Measurements from ENCODE around the gene ICE2.

Gene ICE2

DNA sequence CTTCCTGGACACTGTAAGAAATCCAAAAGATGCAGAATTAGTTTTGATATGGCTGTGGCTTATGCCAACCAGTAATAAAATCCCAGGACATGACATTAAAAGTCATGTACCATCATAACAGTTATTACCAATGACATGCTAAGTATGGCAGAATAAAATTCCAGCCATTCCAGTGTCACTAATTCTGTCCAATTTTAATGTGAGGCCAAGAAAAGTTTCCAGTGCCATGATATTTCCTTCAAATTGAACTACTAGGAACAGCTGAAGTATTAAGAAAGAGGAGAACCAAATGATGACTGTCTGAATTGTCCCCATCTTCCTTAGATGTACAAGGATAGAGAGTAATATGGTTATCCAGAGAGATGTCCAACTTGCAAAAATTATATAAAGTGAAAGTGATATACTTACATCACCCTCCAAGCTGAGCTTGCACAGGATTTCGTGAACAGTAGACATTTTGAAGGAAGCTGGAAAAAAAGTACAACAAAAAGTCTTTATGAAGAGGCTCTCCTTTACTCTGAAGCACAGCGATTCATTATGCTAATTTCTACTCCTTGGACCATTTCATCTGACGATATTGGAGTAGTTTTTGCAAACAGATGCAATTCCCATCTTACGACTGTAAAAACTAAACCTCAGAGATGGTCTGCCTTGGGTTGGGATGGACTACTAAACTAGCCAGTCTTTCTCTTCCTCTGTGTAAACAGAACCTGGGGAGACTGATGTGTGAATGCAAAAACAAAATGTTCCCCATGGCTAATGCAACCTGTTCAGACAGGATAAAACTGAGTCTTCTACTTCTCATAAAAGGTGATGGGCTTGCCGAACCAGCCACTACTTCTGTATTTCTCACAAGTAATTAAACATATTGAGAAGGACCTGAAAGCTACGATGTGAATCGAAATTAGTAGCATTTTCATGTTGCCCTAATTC is 93.1 kb downstream of the ICE2 start:
- Histone ChIP-seq H3K4me1 (peaks cover 12% of the 10 kb centered on the region), H3K9ac (no peak overlapping the region), H3K36me3 (peaks cover 14% of the 10 kb centered on the region; the same call in 1 of the 2 replicates), H3K27ac (no peak overlapping the region), H3K9me3 (no peaks in the 10 kb centered on the region), H3K4me2 (no peak overlapping the region), H3K27me3 (no peaks in the 10 kb centered on the region), H3K4me3 (no peak overlapping the region), H4K20me1 (0 out of 2 replicates have a peak, but pooled peaks cover 8% of the 10 kb centered on the region)
- no peak for TF ChIP-seq Cebpa-rat (IDR thresholded peaks at IDR 0.05)

DNA sequence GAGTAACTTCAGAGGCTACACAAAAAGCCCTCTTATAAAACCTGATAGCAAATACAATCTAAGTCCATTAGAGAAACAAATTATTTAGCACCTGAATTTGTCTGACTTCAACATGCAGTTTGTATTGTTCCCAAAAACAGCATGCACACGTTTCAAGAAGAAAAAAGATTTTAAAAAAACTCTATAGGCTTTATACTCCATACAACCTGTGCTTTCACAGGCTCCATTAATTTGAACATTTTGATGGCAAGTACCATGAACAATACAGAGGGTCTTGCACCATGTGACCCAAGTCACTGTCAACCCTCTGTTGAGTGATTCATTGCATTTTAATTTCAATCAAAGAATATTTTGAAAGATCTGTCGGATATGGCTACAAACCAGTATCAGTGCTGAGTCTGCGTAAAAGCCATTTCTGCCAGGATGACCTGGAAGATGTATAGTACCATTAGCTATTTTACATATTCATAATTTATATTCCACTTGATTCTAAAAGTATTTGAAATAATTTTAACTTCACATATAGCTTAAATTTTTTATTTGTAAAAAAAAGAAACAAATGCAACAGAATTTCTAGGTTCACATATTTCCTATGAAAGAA is 94.3 kb downstream of the ICE2 start:
- Histone ChIP-seq H3K36me3 (peaks cover 21% of the 10 kb centered on the region), H3K9ac (no peak overlapping the region), H3K4me2 (no peak overlapping the region), H3K27me3 (no peaks in the 10 kb centered on the region), H3K27ac (no peak overlapping the region), H3K9me3 (no peaks in the 10 kb centered on the region), H3K4me3 (no peak overlapping the region), H3K4me1 (peaks cover 10% of the 10 kb centered on the region), H4K20me1 (0 out of 2 replicates have a peak, but pooled peaks cover 8% of the 10 kb centered on the region)
- TF ChIP-seq Cebpa-rat (IDR thresholded peaks at IDR 0.05) = no peak

DNA sequence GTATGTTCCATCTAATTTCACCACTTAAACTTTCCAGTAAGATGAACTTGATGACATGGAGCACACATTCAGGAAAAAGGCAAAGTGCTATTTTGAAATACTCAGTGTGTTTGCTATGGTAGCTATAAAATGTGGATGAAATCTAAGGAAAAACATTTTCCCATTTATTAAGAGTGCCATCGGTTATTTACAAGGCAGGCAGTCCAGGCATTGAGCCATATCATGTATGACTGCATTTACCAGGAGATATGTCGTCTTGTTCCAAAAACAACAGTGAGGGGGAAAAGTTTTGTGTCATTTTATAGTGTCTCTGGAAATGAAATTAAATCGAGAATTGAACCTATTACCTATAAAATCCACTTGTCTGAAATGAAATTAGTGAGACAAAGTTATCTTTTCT is 94.9 kb downstream of the ICE2 start:
- Histone ChIP-seq H3K36me3 (peaks cover 24% of the 10 kb centered on the region), H3K4me2 (no peak overlapping the region), H4K20me1 (0 out of 2 replicates have a peak, but pooled peaks cover 5% of the 10 kb centered on the region), H3K4me3 (no peak overlapping the region), H3K9ac (no peak overlapping the region), H3K9me3 (no peaks in the 10 kb centered on the region), H3K27me3 (no peaks in the 10 kb centered on the region), H3K4me1 (peaks cover 4% of the 10 kb centered on the region), H3K27ac (no peak overlapping the region)
- no peak for TF ChIP-seq Cebpa-rat (IDR thresholded peaks at IDR 0.05)

DNA sequence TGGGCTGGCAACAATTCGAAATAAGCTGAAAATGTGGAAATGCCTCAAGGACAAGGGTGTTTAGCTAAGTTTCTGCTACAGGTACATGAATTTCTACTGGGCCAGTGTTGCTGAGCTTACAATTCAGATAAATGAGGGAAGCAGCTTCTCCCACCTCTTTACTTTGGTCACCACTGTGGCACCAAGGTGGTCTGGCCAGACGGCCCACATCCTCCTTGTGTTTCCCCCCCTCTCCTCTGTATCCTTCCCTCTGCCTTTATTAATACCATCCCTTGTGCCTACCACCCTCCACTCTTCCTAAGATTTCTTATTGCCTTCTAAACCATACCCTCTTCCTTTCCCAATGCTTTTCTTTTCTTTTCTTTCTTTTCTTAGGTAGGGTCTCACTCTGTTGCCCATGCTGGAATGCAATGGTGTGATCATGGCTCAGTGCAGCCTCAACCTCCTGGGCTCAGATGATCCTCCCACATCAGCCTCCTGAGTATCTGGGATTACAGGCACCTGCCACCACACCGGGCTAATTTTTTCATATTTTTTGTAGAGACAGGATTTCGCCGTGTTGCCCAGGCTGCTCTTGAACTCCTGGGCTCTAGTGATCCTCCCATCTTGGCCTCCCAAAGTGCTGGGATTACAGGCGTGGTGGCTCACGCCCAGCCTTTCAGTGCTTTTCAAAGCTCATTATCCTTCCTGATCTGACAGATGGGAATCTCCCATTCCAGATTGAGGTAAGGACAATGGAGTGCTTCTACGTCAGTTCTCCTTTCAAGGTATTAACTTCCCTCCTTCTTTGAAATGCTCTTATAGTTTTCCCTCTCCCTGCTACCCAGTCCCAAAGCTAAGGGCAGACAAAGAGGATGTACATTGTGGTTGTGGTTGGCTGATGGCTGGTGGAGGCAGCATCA is 95.9 kb downstream of the ICE2 start:
- no peaks in the 10 kb centered on the region for H3K27me3 ChIP-seq
- H3K27ac ChIP-seq = no peak overlapping the region
- no peaks in the 10 kb centered on the region for H3K9me3 ChIP-seq
- H3K36me3 ChIP-seq = peaks cover 27% of the 10 kb centered on the region
- no peaks in the 10 kb centered on the region for H3K4me1 ChIP-seq
- H3K9ac ChIP-seq = no peak overlapping the region
- H3K4me3 ChIP-seq = no peak overlapping the region
- TF ChIP-seq Cebpa-rat (IDR thresholded peaks at IDR 0.05) = no peak
- no peaks in the 10 kb centered on the region for H4K20me1 ChIP-seq
- no peak overlapping the region for H3K4me2 ChIP-seq

DNA sequence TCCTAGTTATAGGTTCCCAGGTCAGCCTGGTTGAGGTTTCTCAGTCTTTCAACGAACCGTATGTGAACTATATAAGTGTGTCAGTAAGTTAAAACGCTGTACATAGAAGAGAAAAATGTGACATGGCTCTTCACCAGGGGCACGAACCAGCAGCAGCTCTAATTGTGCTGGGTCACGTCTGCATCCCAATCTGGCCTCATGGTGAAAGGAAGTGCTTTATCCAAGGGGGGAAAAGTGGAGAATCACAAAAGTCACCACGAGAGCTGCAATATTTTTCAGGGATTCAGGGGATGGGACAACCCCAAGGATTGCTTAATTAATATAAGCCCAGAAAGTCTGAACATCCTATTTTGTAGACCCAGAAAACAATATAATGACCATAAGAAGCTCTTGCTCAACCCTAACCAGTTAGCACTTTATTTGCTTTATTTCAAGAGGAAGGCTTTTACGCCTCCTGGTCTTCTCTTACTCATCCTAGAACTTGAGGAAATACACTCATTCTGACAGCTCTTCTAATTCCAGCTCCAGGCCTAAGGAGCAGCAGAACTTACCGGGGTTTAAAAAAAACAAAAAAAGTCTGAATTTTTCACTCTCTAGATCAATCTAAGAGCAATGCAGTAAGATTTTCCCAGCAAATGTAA is 97.7 kb downstream of the ICE2 start:
- Histone ChIP-seq H3K9ac (no peak overlapping the region), H3K36me3 (peaks cover 29% of the 10 kb centered on the region)

DNA sequence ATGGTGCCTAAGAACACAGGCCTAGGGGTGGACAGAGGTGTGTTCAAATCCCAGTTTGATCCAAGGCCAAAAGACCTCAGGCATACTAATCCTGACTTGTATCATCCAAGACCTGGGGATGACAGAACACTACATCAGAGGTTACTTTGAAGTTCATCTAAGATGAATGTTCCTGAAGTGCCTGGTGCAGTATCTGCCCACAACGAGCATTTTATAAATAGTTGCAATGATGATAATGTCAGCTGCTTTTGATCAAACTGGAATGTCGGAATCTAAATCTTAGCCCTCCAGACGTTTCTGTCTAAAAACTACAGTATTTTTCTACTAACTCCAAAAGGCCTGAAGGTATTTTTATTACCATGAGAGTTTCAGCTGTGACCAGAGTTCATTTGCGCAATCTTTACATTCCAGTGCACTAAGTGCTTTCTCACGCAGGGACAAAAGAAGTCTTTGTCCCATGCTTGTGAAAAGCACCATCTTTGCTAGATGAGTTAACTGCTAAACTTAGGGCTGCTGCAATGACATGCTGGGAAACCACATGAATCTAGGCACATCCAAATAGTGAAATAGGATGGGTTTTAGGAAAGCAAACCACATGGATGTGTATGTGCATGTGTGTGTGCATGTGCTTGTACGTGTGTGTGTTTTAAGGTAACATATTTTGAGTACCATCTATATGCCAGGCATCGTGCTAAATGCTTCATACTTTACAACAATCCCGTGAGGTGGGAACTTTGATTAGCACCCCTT is 99.2 kb downstream of the ICE2 start:
- Histone ChIP-seq H3K4me2 (no peak overlapping the region), H3K4me1 (no peaks in the 10 kb centered on the region), H3K9me3 (no peaks in the 10 kb centered on the region), H3K27me3 (no peaks in the 10 kb centered on the region), H3K9ac (no peak overlapping the region), H4K20me1 (no peaks in the 10 kb centered on the region), H3K27ac (no peak overlapping the region), H3K36me3 (peaks cover 29% of the 10 kb centered on the region), H3K4me3 (no peak overlapping the region)
- TF ChIP-seq Cebpa-rat (IDR thresholded peaks at IDR 0.05) = no peak

More for the DNA sequence above, 97.7 kb downstream of the ICE2 start:
- no peak for TF ChIP-seq Cebpa-rat (IDR thresholded peaks at IDR 0.05)
- H3K27ac ChIP-seq = no peak overlapping the region
- H3K4me2 ChIP-seq = no peak overlapping the region
- no peaks in the 10 kb centered on the region for H4K20me1 ChIP-seq
- H3K9me3 ChIP-seq = no peaks in the 10 kb centered on the region
- no peaks in the 10 kb centered on the region for H3K27me3 ChIP-seq
- no peaks in the 10 kb centered on the region for H3K4me1 ChIP-seq
- H3K4me3 ChIP-seq = no peak overlapping the region

DNA sequence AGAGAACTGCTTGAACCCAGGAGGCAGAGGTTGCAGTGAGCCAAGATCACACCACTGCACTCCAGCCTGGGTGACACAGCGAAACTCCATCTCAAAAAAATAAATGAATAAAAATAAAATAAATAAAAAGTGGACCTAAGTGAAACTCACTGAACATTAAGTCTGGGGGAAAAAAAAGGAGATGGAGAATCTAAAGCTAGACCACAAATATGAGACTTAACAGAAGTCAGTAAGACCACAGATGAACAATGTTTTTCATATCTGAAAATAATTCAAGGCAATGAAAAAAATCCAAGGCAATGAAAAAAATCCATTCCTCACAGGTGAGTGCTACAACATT is 99.8 kb downstream of the ICE2 start:
- no peak overlapping the region for H3K4me3 ChIP-seq
- no peak overlapping the region for H3K27ac ChIP-seq
- H3K4me1 ChIP-seq = no peaks in the 10 kb centered on the region
- peaks cover 29% of the 10 kb centered on the region for H3K36me3 ChIP-seq
- no peaks in the 10 kb centered on the region for H3K27me3 ChIP-seq
- H3K9ac ChIP-seq = no peak overlapping the region
- no peaks in the 10 kb centered on the region for H4K20me1 ChIP-seq
- no peak for TF ChIP-seq Cebpa-rat (IDR thresholded peaks at IDR 0.05)
- no peaks in the 10 kb centered on the region for H3K9me3 ChIP-seq
- no peak overlapping the region for H3K4me2 ChIP-seq

DNA sequence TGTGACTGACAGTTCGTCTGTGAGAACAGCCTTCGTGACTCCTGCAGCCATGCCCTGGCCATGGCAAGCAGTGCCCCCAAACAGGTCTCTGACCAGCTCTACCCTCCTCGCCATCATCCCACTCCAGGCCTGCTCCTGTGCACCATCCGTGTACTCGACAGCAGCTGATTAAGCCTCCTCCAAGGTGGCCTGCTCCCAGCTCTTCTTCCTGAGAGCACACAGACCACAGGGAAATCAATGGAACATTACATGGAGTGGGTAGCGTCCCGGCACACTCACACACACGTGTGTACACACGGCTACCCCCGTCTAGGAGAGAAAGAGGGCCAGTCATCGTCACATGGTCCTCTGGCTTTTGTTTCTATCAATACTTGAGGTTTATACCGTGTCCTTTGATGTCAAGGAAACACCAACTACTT is 102.3 kb downstream of the ICE2 start:
- H3K9me3 ChIP-seq = no peaks in the 10 kb centered on the region
- TF ChIP-seq Cebpa-rat (IDR thresholded peaks at IDR 0.05) = no peak
- H3K27me3 ChIP-seq = no peaks in the 10 kb centered on the region
- H3K4me2 ChIP-seq = no peak overlapping the region
- no peak overlapping the region for H3K4me3 ChIP-seq
- no peak overlapping the region for H3K27ac ChIP-seq
- no peaks in the 10 kb centered on the region for H4K20me1 ChIP-seq
- peaks cover 37% of the 10 kb centered on the region for H3K36me3 ChIP-seq
- no peak overlapping the region for H3K9ac ChIP-seq
- H3K4me1 ChIP-seq = no peaks in the 10 kb centered on the region

DNA sequence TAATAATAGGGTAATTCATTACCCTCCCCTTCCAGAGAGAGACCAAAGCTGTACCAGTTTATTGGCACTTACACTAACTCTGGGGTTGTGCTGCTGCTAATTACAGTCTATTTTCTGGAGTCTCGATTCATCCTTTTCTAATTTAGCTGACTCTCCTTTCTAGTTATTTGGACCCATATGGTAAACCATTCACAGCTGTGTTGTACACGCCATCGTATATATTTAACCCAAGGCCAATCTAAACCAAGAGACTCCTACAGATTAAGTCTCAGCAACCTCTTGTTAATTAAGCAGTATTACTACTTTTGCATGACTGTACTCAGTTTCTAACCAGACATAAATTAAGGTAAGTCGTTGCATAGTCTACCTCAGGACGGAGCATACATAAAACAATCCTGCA is 103.6 kb downstream of the ICE2 start:
- Histone ChIP-seq H3K27me3 (no peaks in the 10 kb centered on the region), H3K4me2 (no peak overlapping the region), H3K27ac (no peak overlapping the region), H3K9ac (no peak overlapping the region), H3K4me1 (no peaks in the 10 kb centered on the region), H3K9me3 (no peaks in the 10 kb centered on the region), H3K36me3 (peaks cover 40% of the 10 kb centered on the region), H4K20me1 (no peaks in the 10 kb centered on the region), H3K4me3 (no peak overlapping the region)
- TF ChIP-seq Cebpa-rat (IDR thresholded peaks at IDR 0.05) = no peak

All from BLaER1 (cell line).